Osteoblast (primary cell): ENCODE data around the gene CSK. TPM values are rescaled to one million over a fixed set of nuclear protein-coding genes. Genes with fewer than 3 reads are reported as not detected.
A peak's percentile ranks its signal among the peaks of the same experiment; 100 is the strongest.

ENCODE experiments used
- DNase-seq: peaks from one replicate; pipeline ENCODE4 v3.0.0; 2011; ENCODE audit warnings: low spot score, mixed read lengths; ENCODE audit not compliant: insufficient read length; ENCODE audit errors: missing footprints
- H2AFZ ChIP-seq: 2 replicates; pipeline ENCODE4 v1.6.0; 2011; ENCODE audit warnings: mild to moderate bottlenecking, low read length
- H3K27ac ChIP-seq: 2 replicates; pipeline ENCODE4 v1.5.1; 2011; ENCODE audit warnings: mild to moderate bottlenecking, low read depth, low read length, moderate library complexity
- H3K27me3 ChIP-seq: 2 replicates; pipeline ENCODE4 v1.6.0; 2012; ENCODE audit warnings: mild to moderate bottlenecking, control low read depth, inconsistent platforms, low read length, moderate library complexity; ENCODE audit not compliant: insufficient read depth
- H3K36me3 ChIP-seq: 2 replicates; pipeline ENCODE4 v1.5.1; 2011; ENCODE audit warnings: mild to moderate bottlenecking, low read length, control low read depth, moderate library complexity; ENCODE audit not compliant: insufficient read depth
- H3K4me1 ChIP-seq: 2 replicates; pipeline ENCODE4 v1.5.1; 2011; ENCODE audit warnings: mild to moderate bottlenecking, low read length, control low read depth, moderate library complexity; ENCODE audit not compliant: insufficient read depth
- H3K4me2 ChIP-seq: 2 replicates; pipeline ENCODE4 v1.6.0; 2011; ENCODE audit warnings: mild to moderate bottlenecking, low read length; ENCODE audit not compliant: insufficient read depth
- H3K4me3 ChIP-seq: fragments of 200-600 bp; sonication (generic); 3 replicates; pipeline ENCODE4 v1.5.1; 2012; ENCODE audit warnings: mild to moderate bottlenecking, low read length, inconsistent platforms; ENCODE audit not compliant: insufficient read depth
- H3K79me2 ChIP-seq: 2 replicates; pipeline ENCODE4 v1.6.0; 2012; ENCODE audit warnings: mild to moderate bottlenecking, low read length, control low read depth, inconsistent platforms; ENCODE audit not compliant: insufficient read depth
- H3K9me3 ChIP-seq: 2 replicates; pipeline ENCODE4 v1.5.1; 2011; ENCODE audit warnings: low read depth, low read length, control low read depth
- H4K20me1 ChIP-seq: 2 replicates; pipeline ENCODE4 v1.6.0; 2012; ENCODE audit warnings: mild to moderate bottlenecking, low read length, control low read depth; ENCODE audit not compliant: insufficient read depth
- CTCF ChIP-seq: IDR thresholded peaks from 2 replicates; pipeline ENCODE4 v1.5.1; 2011; ENCODE audit warnings: mild to moderate bottlenecking, low read depth, low read length, moderate library complexity; ENCODE audit errors: extremely low read depth
- total RNA-seq: library from RNA; depleted of rRNA; stranded (reverse); fragments of >200 nt; gene quantifications from 2 replicates; pipeline ENCODE4 v1.2.3, GENCODE V29; 2012

Gene CSK
- total RNA-seq, 1 donor, result 31.5 TPM

GRCh38 chr15:74838746-74839525 lies 57.1 kb downstream of the CSK start:
- Histone ChIP-seq H3K79me2 (peaks cover 9% of the 10 kb centered on the region), H3K36me3 (peaks cover 3% of the 10 kb centered on the region), H3K9me3 (no peaks in the 10 kb centered on the region), H3K27ac (no peak overlapping the region), H3K4me2 (no peak overlapping the region), H3K27me3 (no peaks in the 10 kb centered on the region), H3K4me1 (peaks cover 11% of the 10 kb centered on the region), H3K4me3 (no peak overlapping the region), H4K20me1 (peaks cover 14% of the 10 kb centered on the region), H2AFZ (no peak overlapping the region)
- no peak for TF ChIP-seq CTCF
- DNase-seq, result peak; percentile 69

GRCh38 chr15:74839526-74840395 lies 57.9 kb downstream of the CSK start:
- H4K20me1 ChIP-seq, result peaks cover 14% of the 10 kb centered on the region
- H3K9me3 ChIP-seq, result no peaks in the 10 kb centered on the region
- no peak overlapping the region for H3K27ac ChIP-seq
- no peak for TF ChIP-seq CTCF
- H3K36me3 ChIP-seq, result peaks cover 3% of the 10 kb centered on the region
- H3K4me1 ChIP-seq, result peaks cover 11% of the 10 kb centered on the region
- no peak overlapping the region for H2AFZ ChIP-seq
- H3K27me3 ChIP-seq, result no peaks in the 10 kb centered on the region
- DNase-seq, result peak; percentile 76
- H3K4me2 ChIP-seq, result no peak overlapping the region
- peaks cover 9% of the 10 kb centered on the region for H3K79me2 ChIP-seq
- no peak overlapping the region for H3K4me3 ChIP-seq

GRCh38 chr15:74840851-74841775 lies 59.2 kb downstream of the CSK start:
- H2AFZ ChIP-seq, result no peak overlapping the region
- peaks cover 9% of the 10 kb centered on the region for H3K79me2 ChIP-seq
- H3K36me3 ChIP-seq, result peaks cover 2% of the 10 kb centered on the region
- H3K27ac ChIP-seq, result no peak overlapping the region
- peak; percentile 72 for DNase-seq
- peaks cover 11% of the 10 kb centered on the region for H3K4me1 ChIP-seq
- no peak overlapping the region for H3K4me2 ChIP-seq
- peaks cover 9% of the 10 kb centered on the region for H4K20me1 ChIP-seq
- no peaks in the 10 kb centered on the region for H3K9me3 ChIP-seq
- H3K4me3 ChIP-seq, result no peak overlapping the region
- H3K27me3 ChIP-seq, result no peaks in the 10 kb centered on the region
- TF ChIP-seq CTCF, result no peak
